Psoas muscle (tissue), 8 donors: ENCODE results near the gene GPATCH2. TPM values are rescaled to one million over a fixed set of nuclear protein-coding genes. Genes with fewer than 3 reads are reported as not detected.

Experiments used
- ATAC-seq, 4 donors: fragments of 200-7000 bp; cut with Tn5 transposase; one replicate each; pipeline ENCODE4 v1.9.1; 2020; ENCODE audit warnings: moderate library complexity in 3 of 4, mild to moderate bottlenecking in 2 of 4
- DNase-seq, 2 donors: peaks; one replicate each; pipeline ENCODE4 v3.0.0-alpha.2; 2020
- H3K27ac ChIP-seq: fragments of 200-600 bp; one replicate; pipeline ENCODE4 v1.8.0; 2022
- H3K27me3 ChIP-seq, 3 donors: fragments of 200-600 bp in 1 of 3; one replicate each; pipeline versions ENCODE4 v1.6.1 to v1.8.0; 2013 to 2022; ENCODE audit warnings: low read length in 2 of 3, mild to moderate bottlenecking in 2 of 3, moderate library complexity in 1 of 3; ENCODE audit not compliant: insufficient read depth in 3 of 3
- H3K36me3 ChIP-seq, 2 donors: fragments of 200-600 bp in 1 of 2; one replicate each; pipeline versions ENCODE4 v1.6.1 to v1.8.0; 2013 to 2022; ENCODE audit warnings: low read depth in 1 of 2, mild to moderate bottlenecking in 1 of 2, moderate library complexity in 1 of 2; ENCODE audit not compliant: insufficient read depth in 1 of 2
- H3K4me1 ChIP-seq: fragments of 200-600 bp; one replicate; pipeline ENCODE4 v1.8.0; 2022
- H3K4me3 ChIP-seq: fragments of 200-600 bp; one replicate; pipeline ENCODE4 v1.8.0; 2022; ENCODE audit warnings: mild to moderate bottlenecking
- H3K9me3 ChIP-seq: fragments of 200-600 bp; one replicate; pipeline ENCODE4 v1.8.0; 2022
- WGBS, 3 donors: extraction: QIAGEN DNeasy Blood & Tissue Kit; methylation state at CpG; one replicate each; pipeline versions ENCODE4 v1.1.6 to v1.1.7; 2013; 5-methylcytosine and 5-hydroxymethylcytosine counted together
- intact Hi-C, 2 donors: fragments of 100-400 bp; cut with DNase I; formaldehyde crosslinking; loops; one replicate each; pipeline versions ENCODE4 v1.11.0 to v1.14.2; 2022
- long read RNA-seq, 2 donors: library from polyadenylated mRNA; unstranded; transcript quantifications; one replicate each; pipeline ENCODE4 v2.0.0, GENCODE V29; 2021
- polyA plus RNA-seq, 3 donors: library from polyadenylated mRNA; stranded (reverse); fragments of 200-250 nt; gene quantifications; one replicate each; pipeline ENCODE4 v1.2.3, GENCODE V29; 2013
- total RNA-seq, 4 donors: library from RNA; stranded (reverse); fragmentation: NEBNext Ultra II Directional in 2 of 4; extraction: Animal tissue kit (Norgen Biotek cat#: 25700) in 2 of 4; gene quantifications; one replicate each; pipeline versions ENCODE4 v1.2.1 to v1.2.4, GENCODE V29; 2021 to 2023
- TF ChIP-seq, protein P1 (sequence below): fragments of 200-600 bp; IDR thresholded peaks from one replicate; pipeline ENCODE4 v1.8.0; 2022; ENCODE audit warnings: antibody characterized with exemption
- donor health status: healthy with polysubstance abuse.
- donor health status: DM: no; HTN: no; CAD: no; lungs with moderate emphysema.
- donor health status: Bipolar disorder and iron deficiency.
- donor health status: healthy.
- donor health status: DM: yes; HTN: yes; CAD: no.
- donor health status: DM: no; HTN: no; CAD: no.
- donor health status: DM: no; HTN: no; CAD: no.
- donor health status: DM: yes; HTN: yes; CAD: no.

GPATCH2 gene
- total RNA-seq (1 to 10 TPM; 3.1 to 6.1 (median 4.3) TPM), polyA plus RNA-seq (1 to 10 TPM; 2.4 to 6.1 (median 3.3) TPM)
- long read RNA-seq, donor 1: 0 reads
- long read RNA-seq, donor 2, full-length matches to known transcripts: 5 of 10 reads
- long read RNA-seq, donor 2, partial matches to known transcripts: 3 of 10 reads
- long read RNA-seq, donor 2, other reads (novel, unspliced or antisense): 2 of 10 reads

DNA sequence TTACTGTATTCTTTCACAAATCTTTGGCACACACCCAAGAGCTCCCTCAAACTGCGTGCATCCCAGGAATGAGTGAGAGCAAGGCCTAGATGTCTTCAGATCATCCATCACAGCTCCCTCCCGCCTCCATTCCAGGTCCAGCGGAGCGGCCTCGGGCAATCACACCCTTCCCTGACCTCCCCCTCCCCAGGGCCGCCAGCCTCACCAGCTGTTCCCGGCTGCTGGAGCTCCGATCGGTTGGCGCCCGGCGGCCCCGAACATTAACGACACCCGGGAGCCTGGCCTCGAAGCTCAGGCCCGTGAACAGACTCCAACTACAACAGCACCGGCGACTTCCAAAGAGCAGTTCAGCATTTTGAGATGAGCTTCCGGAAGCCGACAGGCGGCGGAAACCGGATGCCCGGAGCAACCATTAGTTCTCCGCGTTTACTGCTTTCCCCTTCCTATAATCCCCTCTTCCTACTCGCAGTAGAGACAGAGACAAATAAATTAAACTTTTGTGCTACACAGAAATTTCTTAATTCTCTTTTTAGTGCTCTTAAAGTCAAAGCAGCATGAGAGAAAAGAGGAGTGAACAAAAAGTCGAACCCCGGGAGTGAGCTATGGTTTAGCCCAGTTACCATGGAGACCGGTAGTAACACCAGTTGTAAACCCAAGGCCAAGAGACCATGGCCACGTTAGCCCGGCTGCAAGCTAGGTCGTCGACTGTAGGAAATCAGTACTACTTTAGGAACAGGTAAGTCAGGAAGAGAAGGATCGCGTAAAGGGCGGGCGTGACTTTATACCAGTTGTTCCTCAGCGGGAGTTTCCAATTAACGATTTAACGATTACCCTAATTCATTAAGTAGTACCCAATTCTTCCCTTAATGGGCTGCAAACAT, at the start of gene GPATCH2, which contains the start of gene SPATA17:
TSS of gene GPATCH2 (minus strand) at position 380 of the 881 bp plus-strand sequence. CDS start at position 261, 119 bp downstream.
TSS of gene SPATA17 (plus strand) at position 634 of the 881 bp plus-strand sequence. CDS start at position 669, 35 bp downstream.
- intact Hi-C loops: no loop called here
- peak; percentile 76 to 88 for DNase-seq

DNA sequence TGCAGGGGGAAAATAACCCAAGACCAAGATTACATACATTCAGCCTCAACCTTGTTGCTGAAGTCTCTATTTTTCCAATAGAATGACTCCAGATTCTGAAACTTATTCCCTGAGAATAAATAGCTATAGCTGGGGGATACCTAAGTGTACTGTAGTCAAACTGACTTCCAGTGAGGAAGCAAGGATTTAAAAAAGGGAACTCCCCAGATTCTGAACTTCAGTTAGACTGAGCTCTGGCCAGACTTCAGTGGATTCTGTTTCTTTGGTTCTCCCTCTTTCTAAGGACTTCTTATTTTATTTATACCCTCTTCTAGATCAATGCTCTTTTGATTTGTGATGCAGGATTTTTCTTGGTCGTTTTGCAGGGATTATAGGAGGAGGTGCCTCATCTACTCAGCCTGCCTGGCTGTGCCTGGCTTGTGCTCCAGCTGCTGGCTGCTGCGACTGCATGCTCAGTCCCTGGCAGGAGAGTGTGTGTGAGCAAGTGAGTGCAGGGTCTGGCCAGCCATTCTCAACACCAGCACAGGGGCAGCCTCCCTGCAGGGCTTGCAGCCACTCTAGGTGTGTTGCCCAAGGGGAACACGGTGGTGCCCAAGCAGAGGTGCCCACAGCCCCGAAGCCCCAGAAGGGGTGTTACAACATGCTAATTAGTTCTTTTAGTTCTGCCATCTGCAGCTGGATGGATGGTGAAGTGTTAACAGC, 43.3 kb upstream of the GPATCH2 start:
- Histone ChIP-seq H3K4me1 (no peaks in the 10 kb centered on the region), H3K36me3 (no peaks in the 10 kb centered on the region), H3K9me3 (no peaks in the 10 kb centered on the region), H3K4me3 (no peak overlapping the region), H3K27me3 (no peaks in the 10 kb centered on the region), H3K27ac (no peak overlapping the region)
- 19 to 42% (median 27%) methylated on average over 4 of the region's 4 CpGs for WGBS, 3 donors
- intact Hi-C loops: no loop called here
- TF ChIP-seq, protein P1, sequence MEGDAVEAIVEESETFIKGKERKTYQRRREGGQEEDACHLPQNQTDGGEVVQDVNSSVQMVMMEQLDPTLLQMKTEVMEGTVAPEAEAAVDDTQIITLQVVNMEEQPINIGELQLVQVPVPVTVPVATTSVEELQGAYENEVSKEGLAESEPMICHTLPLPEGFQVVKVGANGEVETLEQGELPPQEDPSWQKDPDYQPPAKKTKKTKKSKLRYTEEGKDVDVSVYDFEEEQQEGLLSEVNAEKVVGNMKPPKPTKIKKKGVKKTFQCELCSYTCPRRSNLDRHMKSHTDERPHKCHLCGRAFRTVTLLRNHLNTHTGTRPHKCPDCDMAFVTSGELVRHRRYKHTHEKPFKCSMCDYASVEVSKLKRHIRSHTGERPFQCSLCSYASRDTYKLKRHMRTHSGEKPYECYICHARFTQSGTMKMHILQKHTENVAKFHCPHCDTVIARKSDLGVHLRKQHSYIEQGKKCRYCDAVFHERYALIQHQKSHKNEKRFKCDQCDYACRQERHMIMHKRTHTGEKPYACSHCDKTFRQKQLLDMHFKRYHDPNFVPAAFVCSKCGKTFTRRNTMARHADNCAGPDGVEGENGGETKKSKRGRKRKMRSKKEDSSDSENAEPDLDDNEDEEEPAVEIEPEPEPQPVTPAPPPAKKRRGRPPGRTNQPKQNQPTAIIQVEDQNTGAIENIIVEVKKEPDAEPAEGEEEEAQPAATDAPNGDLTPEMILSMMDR: no peak
- ATAC-seq (no peak), DNase-seq (no peak)

More for the DNA sequence above, at the start of gene GPATCH2, which contains the start of gene SPATA17:
- no peaks in the 10 kb centered on the region for H3K27me3 ChIP-seq
- TF ChIP-seq, protein P1: peak; percentile 42
- 1% methylated on average over 42 of the region's 42 CpGs for WGBS, 3 donors
- H3K9me3 ChIP-seq: no peaks in the 10 kb centered on the region
- peak within 1 kb of the TSS; percentile 78 for H3K4me3 ChIP-seq
- H3K4me1 ChIP-seq: peaks cover 16% of the 10 kb centered on the region
- ATAC-seq: peak; percentile 89 to 99 (median 96)
- no peaks in the 10 kb centered on the region for H3K36me3 ChIP-seq
- H3K27ac ChIP-seq: peak within 1 kb of the TSS; percentile 90

DNA sequence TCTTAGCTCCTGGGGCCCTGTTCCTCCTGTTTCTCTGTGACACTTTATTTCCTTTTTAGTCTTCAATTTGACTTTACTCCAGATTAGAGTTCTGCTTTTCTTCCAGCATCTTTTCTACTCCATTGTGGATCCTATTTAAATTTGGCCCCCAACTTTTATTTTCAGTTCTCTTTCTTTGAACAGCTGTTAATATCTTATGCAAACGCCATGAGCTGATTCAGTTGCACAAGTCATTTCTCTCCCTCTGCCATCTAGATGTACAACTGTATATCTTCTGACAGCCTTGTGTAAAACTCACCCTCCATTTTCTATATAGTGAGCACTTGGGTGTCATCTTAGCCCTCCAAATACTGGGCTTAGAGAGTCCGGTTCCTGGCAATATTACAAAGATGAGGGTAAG, 42.5 kb upstream of the GPATCH2 start:
- intact Hi-C loops: no loop called here
- H3K27me3 ChIP-seq: no peaks in the 10 kb centered on the region
- DNase-seq (no peak), ATAC-seq (no peak)
- WGBS, 3 donors: 44 to 72% (median 44%) methylated on average over 2 of the region's 2 CpGs
- no peaks in the 10 kb centered on the region for H3K36me3 ChIP-seq
- TF ChIP-seq, protein P1: no peak
- no peak overlapping the region for H3K4me3 ChIP-seq
- H3K27ac ChIP-seq: no peak overlapping the region
- no peaks in the 10 kb centered on the region for H3K4me1 ChIP-seq
- no peaks in the 10 kb centered on the region for H3K9me3 ChIP-seq

DNA sequence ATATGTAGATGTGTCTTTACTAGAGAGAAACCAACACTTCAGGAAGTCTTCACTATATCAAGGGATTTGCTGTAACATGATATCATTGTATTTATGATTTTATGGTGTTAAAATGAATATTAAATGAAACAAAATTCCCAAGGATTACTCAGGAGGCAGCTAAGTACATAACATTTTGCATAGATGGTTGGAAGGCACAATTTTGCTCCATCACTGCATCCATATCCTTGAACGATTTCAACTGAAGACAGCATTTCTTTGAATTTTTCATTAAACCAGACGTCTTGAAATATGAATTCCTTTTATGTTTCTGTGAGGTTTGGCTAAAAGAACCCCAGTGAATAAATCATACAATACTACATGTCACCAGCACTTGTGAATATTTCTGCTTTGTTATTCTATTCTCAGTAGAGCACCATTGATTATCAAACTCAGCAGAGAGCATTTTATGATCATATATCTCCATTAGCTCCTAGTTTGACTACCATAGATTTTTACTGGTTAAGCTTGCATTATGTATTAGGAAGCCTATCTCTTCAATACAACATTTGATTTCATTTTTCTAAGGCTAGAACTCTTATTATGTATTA, 37.6 kb upstream of the GPATCH2 start:
- Histone ChIP-seq H3K27ac (no peak overlapping the region), H3K4me3 (no peak overlapping the region), H3K9me3 (no peaks in the 10 kb centered on the region), H3K4me1 (no peaks in the 10 kb centered on the region), H3K27me3 (no peaks in the 10 kb centered on the region), H3K36me3 (no peaks in the 10 kb centered on the region)
- TF ChIP-seq, protein P1: no peak
- intact Hi-C loops: no loop called here
- ATAC-seq: no peak
- WGBS, 3 donors: 61 to 66% (median 65%) methylated on average over 2 of the region's 2 CpGs
- DNase-seq: no peak
